ENCODE measurements around the gene PFDN4.

Gene PFDN4

GRCh38 chr20:54200487-54201267 is 7.2 kb upstream of the PFDN4 start:
- DNase-seq (ENCODE audit: low read depth), result no peak

DNA sequence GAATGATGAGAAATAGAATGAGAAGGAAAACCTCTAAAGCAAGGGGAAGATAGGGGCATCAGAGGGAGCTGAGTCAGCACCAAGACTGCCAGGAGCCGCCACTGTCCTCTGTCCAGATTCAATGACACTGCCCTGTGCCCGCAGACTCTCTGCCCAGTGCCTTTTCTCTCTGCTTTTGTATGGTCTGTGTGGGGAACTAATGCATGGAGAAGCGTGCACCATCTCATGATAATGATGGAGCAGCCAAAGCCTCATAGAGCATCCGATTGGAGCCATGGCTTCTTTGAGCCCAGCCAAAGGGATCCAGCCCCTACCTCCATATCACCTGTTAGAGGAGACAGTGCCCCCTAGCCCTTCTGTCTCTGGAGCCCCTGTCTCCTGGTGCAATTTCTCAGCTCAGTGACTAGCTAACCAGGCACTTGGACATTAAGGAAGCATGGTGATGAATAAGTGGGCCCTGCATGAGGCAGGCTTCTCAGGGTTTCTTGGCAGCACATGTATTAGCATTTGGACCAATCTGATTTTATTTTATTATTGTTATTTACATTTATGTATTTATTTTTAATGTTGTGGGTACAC is 6.5 kb upstream of the PFDN4 start:
- DNase-seq (ENCODE audit: low read depth), result no peak

- no peak for DNase-seq (ENCODE audit: low read depth)
These were observed 4.6 kb upstream of the PFDN4 start for GRCh38 chr20:54203281-54203680.

- DNase-seq (ENCODE audit: low read depth), result no peak
These were observed 3.8 kb upstream of the PFDN4 start for GRCh38 chr20:54204063-54204462.

DNA sequence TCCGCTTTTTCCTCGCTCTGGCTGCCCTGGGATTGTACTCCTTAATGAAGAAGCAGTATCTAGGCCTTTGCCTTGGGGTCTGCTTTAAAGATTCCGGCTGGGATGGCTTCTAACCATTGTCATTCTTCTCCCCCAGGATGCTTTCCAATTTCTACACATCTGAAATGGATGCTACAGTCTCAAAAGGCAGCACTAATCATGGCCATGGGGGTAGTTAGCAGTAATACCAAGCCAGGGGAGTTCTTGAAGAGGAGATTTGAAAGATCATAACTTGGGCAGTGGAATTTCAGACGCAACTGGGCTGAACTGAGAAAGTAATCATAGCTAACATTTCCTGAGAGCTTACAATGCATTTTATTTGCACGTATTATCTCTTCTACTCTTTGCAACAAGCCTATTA is 3.4 kb upstream of the PFDN4 start:
- DNase-seq (ENCODE audit: low read depth), result no peak

GRCh38 chr20:54205450-54205849 is 2.4 kb upstream of the PFDN4 start:
- no peak for DNase-seq (ENCODE audit: low read depth)

DNA sequence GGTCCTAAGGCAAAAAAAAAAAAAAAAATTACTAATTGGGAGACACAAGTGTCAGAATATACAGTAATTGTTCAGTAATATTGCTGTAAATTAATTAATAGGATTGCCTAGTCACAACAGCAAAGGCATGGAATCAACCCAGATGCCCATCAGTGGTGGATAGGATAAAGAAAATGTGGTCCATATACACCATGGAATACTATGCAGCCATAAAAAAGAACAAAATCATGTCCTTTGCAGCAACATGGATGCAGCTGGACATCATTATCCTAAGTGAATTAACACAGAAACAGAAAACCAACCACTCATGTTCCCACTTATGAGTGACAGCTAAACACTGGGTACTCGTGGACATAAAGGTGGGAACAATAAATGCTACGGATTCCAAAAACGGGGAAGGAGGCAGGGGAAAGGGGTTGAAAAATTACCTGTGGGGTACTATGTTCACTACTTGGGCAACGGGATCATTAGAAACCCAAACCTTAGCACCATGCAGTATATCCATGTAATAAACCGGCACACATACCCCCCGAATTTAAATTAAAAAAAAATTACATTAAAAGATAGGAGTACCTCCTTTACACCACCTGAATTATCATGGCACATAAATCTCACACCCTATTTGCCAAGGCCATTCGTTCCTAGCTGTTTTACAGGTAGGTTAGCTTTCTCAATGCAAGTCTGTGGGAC is 689 bp upstream of the PFDN4 start:
- no peak for DNase-seq (ENCODE audit: low read depth)

DNA sequence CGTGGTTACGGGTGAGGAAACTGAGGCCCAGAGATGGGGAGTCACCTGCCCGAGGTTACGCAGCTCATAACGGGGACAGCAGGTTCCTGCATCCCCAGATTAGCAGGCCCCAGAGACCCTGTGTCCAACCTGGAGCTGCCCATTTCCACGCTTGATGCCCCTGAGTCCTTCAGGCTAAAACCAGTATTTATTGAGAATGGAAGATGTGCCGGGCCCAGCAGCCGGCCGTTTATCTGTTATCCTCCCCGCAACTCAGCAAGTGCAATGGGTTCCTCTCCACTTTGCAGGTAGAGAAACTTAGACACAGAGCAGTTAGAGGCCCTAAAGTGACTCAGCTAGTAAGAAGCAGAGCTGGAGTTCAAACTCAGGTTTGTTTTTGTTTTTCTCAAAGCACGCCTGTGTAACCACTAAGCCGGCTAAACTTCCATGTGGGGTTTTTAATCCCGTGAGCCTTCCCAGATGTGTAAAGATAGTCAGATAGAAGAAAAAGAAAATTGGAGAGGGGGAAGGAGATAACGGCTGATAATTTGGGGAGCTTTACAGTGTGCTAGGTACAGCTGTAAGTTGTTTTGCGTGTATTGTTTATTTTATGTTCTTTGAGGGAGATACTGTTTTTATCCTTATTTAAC is 775 bp downstream of the PFDN4 start:
- no peak for DNase-seq (ENCODE audit: low read depth)

- no peak for DNase-seq (ENCODE audit: low read depth)
These were observed 1.4 kb downstream of the PFDN4 start for GRCh38 chr20:54209216-54209813.

GRCh38 chr20:54212226-54212625 is 4.3 kb downstream of the PFDN4 start:
- DNase-seq (ENCODE audit: low read depth), result no peak

DNA sequence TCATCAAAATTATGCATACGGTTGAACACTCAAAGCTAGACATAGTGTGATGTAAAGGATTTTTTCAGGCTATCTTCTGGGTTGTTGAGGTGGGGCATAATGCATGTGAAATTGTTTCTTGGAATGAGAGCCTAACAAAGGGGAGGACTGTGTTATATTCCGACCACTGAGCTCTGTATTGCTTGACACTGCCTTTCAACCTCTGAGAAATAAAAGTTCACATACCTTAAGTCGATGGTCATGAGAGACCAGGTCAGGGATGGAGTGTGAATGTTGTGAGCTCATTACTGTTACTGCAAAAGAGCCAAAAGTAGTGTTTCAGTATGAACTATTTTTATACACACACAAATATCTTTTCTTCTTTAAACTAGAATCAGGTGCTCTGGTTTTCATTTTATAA is 5.0 kb downstream of the PFDN4 start:
- DNase-seq (ENCODE audit: low read depth), result no peak

DNA sequence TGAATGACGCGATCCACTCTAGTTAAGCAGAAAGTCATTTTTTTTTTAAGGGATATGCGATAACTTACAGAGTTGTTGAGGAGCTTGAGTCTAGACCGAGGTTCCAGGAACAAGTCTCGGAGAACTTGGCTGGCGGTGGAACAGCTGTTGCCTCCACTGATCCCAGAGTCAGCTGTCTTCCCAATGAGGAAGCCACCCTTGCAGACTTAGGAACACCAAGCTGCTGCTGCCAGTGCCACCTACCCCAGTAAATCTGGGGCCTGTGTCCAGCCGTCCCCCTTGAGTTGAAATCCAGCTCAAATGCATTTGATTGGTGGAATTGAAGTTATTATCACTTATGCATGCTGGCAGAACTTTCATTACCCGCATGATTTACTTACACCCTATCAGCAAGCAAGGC is 6.7 kb downstream of the PFDN4 start:
- DNase-seq (ENCODE audit: low read depth), result no peak

DNA sequence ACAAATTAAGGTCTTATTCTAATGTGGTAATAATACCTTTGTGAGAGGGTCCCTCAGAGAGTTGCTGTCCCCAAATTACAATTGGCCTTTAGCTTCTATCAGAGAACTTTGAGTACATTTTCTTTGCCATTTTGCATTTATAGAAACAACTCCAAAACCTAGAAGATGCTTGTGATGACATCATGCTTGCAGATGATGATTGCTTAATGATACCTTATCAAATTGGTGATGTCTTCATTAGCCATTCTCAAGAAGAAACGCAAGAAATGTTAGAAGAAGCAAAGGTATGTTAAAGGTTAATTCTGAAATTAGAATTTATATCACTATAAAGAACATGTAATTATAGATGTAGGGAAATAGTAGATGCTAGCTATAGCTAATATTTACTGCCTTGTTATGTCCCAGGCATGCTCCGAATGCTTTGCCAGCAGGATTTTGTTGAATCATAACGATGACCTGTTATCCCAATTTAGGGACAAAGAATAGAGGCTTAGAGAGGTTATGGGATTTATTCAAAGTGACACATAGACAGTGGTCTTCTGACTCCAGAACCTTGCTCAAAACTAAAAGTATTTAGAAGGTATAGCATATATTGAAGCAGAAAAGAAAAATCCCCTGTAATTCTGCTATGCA is 7.4 kb downstream of the PFDN4 start:
- no peak for DNase-seq (ENCODE audit: low read depth)

- no peak for DNase-seq (ENCODE audit: low read depth)
These were observed 9.9 kb downstream of the PFDN4 start for GRCh38 chr20:54217762-54218161.

- no peak for DNase-seq (ENCODE audit: low read depth)
These were observed 10.6 kb downstream of the PFDN4 start for GRCh38 chr20:54218470-54218869.

DNA sequence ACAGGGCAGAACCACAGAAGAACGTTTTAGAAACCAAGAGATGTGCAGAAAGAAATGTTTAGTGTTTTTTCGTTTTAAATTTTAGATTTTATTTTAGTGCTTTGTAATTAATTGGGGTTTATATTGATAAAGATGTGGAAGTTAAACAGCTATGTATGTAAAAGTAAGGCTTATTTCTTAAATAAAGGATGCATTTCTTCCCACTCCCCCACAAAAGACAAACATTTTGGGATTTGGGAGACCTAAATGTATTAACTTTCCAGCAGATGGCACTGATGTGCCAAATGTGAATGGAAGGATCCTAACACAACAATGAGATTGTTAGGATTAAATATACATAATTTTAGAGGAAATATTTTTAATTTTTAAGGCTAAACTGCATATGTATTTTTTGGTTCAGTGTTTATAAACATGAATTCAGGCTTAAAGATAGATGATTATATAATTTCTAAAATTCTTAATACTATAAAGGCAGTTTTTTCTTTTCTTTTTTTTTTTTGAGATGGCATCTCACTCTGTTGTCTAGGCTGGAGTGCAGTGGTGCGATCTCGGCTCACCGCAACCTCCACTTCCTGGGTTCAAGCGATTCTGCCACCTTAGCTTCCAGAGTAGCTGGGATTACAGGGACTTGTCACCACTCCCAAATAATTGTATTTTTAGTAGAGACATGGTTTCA is 12.0 kb downstream of the PFDN4 start:
- no peak for DNase-seq (ENCODE audit: low read depth)

DNA sequence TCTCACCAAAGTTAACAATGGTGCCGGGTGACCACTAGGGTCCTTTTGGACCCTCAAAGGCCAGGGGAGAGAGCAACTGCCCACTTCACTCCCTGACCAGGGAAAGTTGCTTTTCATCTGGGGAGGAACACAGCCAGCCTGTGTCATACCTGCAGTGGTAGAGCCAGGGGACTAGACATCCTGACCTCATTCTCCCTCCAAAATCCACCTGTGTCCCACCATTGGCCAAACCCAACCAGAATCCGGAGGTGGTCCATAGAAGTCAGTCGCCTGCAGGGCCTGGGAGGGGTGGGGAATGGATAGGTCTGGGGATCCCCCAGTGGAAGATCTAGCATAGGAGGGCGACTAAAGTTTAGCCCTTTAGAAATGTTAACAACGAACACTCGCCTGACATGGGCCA is 12.8 kb downstream of the PFDN4 start:
- no peak for DNase-seq (ENCODE audit: low read depth)

DNA sequence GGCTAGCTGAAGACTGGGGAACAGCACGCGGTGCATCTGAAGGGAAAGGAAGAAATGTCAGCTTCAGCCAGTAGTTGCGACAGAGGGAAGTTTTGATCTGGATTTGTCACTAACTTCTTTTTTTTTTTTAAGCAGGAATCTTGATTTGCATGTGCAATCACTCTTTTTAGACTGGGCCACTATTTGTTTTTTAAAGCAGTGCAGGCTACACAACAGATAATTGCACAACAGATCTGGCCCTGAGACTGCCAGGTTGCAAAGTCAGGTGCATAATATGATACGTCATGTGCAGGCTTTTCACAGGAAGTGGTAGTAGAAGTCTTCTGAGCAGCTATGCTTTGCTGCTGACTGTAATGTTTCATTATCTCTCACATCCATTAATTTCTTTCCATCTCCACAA is 13.5 kb downstream of the PFDN4 start:
- no peak for DNase-seq (ENCODE audit: low read depth)

DNA sequence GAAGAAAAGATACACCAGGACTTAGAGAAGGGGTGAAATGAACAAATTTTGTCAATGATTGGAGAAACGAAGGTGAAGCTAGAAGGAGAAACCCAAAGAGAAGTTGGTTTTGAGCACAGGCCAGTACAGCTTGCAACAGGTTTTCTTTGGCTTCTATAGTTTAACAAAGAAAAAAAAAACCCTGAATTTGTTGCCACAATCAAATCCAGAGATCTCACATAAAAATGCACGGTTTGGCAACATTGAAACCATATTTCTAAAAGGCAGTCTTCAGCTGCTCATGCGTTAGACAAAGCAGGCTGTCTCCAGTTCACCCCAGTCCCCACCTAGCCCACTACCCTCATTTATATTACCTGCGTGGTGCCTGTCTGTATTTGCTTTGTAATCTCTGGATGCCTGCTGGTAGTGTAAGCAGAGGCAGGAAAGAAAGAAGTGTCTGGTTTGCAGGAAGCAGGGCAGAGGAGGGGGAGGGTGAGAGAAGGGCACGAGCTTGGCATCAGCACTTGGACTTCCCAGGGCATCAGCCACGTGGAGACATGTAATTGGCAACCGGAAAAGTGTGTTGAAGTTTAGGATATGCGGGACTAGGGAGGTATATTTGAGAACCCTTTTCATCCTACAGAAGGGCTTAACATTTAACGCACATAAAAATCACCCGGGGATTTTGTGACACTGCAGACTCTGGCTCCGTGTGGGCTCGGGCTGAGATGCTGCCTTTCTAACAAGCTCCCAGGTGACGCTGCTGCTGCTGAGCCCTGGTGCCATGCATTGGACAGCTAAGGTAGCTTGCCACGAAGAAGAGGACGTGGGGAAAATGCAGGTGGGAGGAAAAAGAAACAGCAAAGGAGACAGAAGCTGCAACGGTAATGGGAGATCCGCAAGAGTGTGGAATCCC is 14.4 kb downstream of the PFDN4 start:
- DNase-seq (ENCODE audit: low read depth), result no peak

DNA sequence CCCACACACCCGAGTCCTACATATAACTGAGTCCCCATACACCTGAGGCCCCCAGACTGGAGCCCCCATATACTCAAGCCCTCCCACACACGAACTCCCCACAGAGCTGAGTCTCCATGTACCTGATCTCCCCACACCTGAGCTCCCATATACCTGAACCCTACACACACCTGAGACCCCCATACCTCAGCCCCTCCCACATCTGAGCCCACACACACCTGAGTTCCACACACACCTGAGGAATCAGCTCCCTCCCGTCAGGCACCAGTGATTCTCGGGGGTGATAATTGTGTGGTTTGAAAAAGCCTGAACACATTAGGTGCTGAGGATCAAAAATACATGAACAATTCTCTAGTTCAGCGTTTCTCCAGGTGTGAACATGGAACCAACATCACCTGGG is 15.4 kb downstream of the PFDN4 start:
- DNase-seq (ENCODE audit: low read depth), result no peak
